Erythroblast (primary cell): Measurements from ENCODE around the gene NDUFA13.

Source experiments
- GATA1 ChIP-seq: IDR thresholded peaks from 2 replicates; pipeline ENCODE4 v1.6.1; 2011; ENCODE audit warnings: low read depth, mild to moderate bottlenecking, control low read depth, low read length, moderate library complexity
- POLR2A ChIP-seq: IDR thresholded peaks from 2 replicates; pipeline ENCODE4 v1.6.1; 2011; ENCODE audit warnings: mild to moderate bottlenecking, low read length

DNA sequence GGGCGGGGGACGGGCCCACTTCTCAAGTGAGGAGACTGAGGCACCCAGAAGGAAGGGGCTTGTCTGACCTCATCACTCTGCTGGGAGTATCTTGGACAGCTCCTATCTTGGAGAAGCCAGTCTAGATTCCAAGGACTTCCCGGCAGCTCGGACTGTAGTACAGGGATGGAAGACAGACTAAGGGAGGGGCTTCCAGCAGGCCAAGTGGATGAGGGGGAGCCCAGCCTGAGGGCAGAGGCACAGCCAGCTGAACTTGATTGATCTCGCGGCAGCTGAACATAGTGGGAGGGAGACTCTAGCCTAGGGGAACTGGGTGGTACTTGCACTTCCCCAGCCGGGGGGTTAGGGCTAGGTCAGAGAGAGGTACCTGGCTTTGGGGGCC, 22.8 kb downstream of the NDUFA13 start:
- TF ChIP-seq POLR2A, result no peak
- TF ChIP-seq GATA1, result no peak
